Amygdala (tissue), 56 donors: ENCODE measurements around the gene XRCC4.
"Not testable (repeated sequence)": the region's sequence is repeated elsewhere in the genome, so short reads cannot be mapped to it uniquely, and the experiment has no call there.

Experiments
- DNase-seq, 56 donors: peaks; one replicate each; lab custom pipeline; 2025; lab: John Stamatoyannopoulos, UW

The XRCC4 gene

DNA sequence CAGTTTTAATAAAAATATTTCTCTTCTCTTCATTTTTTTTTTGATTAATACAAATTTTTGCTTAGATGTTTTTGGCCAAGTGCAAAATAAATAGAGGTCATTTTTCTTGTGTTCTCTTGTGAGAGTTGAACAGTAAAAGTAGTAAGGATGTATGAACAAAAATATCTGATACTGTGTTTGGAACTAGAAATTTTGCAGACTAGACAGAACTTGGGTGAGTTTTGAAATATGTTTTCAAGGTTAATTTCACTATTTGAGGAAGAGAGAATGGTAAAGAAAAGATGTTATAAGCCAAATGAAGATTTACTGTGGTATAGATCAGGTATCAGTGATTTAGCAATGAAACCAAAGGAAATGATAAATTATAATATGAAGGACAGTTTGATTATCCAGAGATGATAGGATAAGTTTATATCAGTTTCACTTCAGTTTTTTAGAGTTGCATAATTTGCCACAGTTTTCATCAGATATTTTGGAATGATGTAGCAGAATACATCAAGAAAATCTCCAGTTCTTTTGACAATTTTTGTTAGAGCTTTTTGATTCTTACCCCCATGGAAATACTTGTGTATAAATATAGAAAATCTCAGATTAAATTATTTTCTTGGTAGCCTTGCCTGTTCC is 246.3 kb downstream of the XRCC4 start:
- DNase-seq: no peak

DNA sequence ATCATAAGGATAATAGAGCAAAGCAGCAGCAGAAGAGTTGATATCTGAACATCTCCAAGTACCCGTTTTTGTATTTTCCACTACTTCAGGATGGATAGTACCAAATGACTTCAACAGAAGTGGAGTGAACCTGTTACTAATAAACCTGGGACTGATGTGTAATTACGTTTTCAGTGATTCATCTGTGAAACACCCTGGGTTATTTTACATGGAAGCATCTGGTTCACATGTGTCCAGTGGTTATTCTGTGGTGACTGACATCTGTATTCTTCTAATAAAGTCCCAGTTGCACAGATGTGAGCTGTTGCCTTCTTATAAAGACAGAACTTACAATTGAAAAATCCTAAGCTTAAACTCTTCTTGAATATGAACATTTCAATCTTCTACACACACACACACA is 254.5 kb downstream of the XRCC4 start:
- no peak for DNase-seq

DNA sequence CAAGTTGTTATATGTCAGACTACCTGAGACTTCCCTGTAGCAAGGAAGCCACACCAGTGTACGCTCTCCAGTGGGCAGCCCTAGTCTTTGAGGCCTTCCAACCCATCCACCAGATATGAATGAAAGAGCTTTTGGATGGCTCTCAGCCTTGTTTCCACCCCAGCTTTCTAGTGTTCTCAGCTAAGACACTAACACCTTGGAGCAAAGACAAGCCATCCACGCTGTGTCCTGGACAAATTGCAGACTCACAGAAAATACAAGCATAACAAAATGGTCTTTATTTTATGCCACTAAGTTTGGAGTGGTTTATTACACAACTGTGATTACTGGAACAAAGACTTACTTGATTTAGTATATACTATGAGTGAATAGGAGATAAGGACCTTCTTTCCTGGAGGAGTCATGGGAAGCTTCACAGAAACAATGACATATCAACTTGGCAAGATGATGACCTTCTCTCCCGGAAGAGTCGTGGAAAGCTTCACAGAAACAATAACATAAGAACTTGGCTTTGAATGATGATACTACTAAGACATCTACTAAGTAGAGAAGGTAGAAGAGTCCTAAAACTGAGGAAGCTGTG is 260.2 kb downstream of the XRCC4 start:
- DNase-seq: no peak

DNA sequence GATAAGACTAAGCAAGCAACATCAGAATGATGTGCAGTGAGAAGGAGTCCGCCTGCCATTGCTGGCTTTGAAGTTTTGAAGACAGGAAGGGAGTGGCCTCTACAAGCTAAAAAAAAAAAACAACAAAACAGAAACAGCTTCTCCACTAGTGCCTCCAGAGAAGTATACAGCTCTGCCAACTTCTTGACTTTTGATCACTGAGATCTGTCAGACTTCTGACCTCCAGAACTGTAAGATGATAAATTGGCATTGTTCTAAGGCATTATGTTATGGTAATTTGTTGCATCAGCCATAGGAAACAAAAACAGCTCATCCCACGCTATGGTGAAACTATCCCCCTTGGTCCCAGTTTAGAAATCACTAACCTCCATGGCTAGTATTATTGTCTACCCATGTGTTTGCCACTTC is 263.2 kb downstream of the XRCC4 start:
- no peak for DNase-seq

DNA sequence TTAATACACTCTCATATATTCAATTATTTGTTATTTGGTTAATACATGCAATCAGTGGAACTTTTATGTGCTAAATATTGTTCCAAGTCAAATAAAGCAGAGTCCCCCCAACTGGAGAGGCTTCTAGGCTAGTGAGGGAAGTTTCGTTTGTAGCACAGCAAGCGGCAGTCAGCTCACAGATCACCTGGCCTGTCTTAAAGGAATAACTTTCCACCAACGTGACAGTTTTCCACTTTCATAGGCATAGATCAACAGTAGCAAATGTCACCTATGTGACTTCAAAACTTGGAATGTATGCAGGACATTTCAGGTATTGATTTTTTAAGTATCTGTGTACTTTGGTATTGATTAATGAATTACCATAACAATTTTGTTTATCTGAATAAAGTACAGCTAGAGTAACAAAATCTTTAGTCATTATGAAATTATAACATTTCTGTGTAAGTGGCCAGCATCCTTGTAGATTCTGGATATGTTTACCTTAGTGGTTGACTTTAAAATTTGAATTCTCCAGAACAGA is 264.5 kb downstream of the XRCC4 start:
- no peak for DNase-seq

DNA sequence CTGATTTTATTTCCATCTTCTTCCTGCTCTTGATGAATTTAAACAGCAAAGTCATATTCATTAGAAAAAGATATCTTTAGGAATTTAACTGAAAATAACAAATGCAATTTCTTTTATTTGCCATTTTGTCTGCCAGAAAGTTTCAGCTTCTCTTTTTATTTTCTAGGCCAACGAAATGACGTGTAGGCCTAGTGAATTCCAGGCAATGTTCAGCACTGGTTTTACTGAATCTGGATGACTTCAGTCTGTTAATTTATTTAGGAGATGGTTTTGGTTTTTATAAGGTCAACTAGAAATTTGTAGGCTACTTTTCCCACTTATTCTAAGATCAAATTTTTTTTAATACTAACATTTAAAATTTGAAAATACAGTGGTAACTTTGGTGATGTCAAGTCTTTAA is 265.1 kb downstream of the XRCC4 start:
- DNase-seq: no peak

DNA sequence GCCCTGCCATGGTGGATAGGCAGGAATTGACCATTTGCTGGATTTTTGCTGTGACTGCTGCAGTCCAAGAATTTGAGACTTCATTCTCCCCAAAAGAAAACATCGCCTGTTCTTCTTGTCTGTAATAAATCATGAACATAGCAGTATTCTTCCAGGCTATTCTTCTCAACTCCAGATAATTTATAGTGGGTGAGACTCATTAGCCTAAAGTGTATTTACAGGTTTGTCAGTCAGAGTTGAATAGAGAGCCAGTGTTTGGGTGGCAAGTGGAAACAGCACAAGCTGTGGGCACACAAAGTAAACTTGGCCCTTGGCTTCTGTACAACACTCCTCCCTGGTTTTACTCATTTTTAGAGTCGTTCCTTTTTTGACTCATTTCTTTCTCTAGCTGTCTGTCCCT is 266.0 kb downstream of the XRCC4 start:
- no peak for DNase-seq

DNA sequence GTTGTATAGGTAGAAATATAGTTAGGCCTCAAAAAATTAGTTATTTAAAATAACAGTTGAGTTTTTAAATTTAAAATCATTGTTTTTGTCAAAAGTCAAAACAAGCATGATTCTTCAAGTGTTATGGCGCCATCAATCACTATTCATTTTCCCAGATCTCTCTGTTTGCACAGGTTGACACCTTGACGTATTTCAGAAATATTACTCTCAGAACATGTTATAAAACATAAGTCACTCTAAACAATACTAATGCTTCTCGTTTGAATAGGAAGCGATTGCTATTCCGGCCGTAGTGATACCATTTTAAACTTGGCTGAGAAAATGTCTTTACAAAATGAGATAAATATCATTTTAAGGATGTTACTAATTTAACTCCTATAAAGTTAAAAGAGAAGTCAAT is 268.1 kb downstream of the XRCC4 start:
- DNase-seq: no peak

DNA sequence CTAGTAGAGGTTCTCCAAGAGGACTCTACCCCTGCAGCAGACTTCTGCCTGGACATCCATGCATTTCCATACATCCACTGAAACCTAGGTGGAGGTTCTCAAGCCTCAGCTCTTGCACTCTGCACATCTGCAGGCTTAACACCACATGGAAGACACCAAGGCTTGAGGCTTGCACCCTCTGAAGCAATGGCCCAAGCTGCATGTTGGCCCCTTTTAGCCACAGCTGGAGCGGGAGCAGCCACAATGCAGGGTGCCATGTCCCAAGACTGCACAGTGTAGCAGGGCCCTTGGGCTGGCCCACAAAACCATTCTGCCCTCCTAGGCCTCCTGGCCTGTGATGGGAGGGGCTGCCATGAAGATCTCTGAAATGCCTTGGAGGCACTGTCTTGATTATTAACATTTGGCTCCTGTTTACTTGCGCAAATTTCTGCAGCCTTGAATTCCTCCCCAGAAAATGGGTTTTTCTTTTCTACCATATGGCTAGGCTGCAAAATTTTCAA is 271.0 kb downstream of the XRCC4 start:
- DNase-seq: no peak

DNA sequence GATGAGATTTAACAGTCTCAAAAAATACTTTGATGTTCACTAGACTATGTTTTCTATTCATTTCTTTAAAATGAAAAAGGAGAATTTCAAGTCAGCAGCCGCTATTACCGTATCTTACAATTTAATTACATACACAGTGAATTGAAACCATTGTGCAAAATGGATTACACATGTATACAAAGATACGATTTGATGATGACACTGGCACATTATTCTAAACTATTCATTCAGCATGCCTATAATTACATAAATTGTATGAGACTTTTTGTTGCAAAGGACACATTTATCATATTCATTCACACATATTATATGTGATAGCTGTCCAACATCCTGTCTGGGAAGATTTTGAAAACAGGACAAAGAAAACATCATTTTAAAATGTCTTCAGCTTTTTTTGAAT is 275.9 kb downstream of the XRCC4 start:
- DNase-seq: no peak

DNA sequence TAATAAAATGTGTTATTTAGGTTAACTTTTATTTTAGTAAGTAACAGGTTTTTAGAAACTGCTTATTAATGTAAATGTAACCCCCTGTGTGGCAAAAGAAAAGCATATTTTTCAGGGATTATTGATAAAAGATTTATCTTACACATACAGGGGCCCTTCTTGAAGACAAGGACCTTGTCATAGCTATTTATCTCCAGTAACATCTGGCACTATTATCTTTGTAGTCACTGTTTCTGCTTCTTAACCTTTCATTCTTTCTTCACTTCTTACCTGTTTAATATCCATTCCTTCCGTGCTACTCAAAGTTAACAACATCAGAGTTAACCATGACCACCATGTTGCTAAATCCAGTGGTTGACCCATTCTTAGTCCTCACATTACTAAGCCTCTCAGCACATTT is 276.4 kb downstream of the XRCC4 start:
- DNase-seq: no peak

DNA sequence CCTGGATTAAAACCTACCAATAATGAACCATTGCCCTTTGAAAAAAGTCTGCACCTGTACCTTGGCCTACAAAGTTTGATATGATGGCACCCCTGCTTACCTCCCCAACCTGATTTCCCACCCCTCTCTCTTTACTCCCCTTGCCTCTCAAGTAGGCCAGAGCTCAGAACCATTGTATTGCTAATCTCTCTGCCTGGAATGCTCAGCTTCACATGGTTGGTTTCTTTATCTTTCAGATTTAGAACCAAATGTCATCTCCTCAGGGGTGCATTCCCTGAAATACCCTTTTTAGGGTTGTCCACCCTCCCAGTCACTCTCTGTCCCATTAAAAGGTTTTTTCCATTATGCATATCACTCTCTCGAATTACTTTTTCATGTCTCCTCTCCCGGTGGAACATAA is 277.6 kb downstream of the XRCC4 start:
- no peak for DNase-seq

DNA sequence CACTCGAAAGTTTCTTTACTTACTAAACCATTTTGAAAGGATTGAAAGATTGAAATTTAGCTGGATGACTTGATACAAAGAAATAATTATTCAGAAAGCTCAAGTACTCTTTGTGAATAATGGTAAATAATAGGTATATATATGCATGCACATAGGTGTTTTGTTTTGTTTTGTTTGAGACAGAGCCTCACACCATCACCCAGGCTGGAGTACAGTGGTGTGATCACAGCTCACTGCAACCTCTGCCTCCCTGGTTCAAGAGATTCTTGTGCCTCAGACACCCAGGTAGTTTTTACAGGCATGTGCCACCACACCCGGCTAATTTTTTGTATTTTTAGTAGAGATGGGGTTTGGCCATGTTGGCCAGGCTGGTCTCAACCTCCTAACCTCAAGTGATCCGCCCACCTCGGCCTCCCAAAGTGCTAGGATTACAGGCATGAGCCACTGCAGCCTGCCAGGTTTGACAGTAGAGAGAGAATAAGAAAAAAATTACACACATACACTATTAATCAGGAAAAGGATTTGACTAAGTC is 278.2 kb downstream of the XRCC4 start:
- DNase-seq: not testable (repeated sequence)

DNA sequence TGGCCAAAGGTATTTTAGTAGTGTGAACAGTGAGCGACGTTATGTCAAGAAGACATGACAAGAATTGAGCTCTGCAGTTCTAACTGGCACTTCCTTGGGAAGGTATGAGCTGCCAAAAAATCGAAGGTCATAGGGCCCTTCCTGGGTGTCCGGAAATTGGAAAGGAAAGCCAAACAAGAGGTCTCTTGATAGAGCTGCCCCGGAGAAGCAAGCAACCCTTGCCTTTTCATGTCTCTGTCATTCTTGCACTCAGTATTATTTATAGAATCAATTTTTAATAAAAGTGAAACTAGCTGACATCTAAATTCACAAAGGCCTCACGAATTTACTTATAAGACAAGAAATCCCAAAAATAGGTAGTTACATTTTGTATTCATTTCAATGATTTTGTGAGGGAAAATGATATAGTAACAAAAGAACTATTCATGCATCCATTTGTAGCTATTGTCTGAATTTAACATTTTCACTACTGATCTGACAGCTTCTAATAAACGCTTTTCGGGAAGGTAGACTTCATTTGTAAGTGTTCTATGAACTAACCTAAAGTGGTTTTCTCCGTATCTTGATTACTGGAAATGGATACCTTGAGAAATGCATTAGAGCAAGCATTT is 280.4 kb downstream of the XRCC4 start:
- DNase-seq: no peak

DNA sequence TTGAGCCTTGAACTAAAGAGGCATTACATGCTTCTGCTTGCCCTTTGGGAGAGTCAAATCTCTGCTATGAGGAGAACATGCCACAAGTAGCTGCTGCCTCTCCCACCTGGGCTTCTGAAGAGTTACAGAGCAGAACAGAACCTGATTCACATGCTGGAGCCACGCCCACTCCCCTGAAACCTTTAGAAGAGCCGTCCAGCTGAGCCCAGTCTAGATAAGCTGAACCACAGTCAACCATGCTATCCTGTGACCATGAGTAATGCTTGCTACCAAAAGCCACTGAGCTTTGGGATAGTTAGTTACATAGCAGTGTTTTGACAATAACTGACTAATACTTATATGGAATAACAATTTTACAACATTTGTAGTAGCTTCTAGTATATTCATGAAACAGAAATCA is 283.2 kb downstream of the XRCC4 start:
- no peak for DNase-seq

DNA sequence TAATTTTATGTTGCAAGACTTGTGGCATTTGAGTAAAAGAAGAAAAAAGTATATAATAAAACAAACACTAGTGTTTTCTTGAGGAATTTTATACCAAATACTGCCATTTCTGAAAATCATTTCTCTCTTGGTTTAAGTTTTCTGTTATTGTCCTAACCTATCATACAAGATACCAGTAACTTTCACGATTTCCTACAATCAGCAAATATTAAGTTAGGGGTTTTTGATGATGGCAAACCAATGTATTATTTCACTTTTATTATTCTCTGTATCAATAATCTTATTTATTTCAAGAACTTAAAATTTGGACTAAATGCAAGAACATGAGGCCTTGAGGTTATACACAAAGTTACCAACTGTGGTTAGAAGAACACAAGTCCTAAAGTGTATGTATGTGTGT is 285.2 kb downstream of the XRCC4 start:
- DNase-seq: no peak

DNA sequence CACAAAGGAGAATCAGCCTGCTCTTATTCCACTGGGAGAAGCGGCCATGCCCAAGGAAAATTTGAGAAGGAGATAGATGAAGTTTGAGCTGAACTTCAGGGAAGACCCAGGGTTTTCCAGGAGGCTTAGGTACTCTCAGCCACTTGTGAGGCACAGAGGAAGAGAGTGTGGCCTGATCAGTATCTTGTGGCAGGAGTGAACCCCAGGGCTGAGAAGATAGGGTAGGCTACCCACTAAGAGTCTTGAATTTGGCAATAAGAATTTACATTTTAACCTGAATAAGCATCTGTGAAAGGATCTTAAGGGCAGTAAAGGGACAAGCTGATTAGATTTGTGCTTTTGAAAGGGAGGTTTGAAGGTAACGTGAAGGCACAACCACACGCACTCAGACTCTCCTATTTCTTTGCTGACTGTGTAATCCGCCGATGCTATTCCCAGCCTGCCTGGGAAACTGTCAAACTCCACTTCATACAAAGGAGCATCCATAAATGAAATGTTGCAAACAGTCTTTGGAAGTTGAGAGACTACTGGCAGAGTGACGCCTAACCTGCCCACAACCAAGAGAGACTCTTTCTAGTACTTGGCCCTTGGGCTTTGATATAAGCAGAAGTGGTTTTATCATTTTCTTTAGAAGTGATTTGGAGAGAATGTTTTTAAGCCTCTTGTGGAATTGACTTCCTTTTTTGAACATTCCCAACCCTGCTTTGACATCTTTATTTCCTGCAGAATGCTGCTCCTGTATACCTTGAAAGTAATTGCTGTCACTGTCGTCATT is 286.0 kb downstream of the XRCC4 start:
- DNase-seq: no peak

DNA sequence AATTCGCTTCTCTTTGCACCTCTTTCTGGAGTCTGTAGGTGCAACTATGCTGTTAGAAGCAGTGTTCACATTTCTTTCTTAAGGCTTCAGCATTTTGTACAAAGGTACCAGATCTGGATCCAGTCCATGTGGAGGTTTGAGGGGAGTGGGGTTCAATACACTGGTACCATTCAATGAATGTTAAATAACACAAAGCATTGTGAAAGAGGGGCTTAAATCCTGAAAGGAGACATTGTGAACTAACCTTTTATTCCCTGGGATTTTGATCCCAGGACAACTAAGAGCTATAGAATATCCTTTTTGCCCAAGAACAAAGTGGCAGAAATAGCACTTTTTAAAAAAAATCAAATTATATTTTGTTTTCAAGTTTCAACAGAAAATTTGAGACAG is 286.5 kb downstream of the XRCC4 start:
- no peak for DNase-seq

DNA sequence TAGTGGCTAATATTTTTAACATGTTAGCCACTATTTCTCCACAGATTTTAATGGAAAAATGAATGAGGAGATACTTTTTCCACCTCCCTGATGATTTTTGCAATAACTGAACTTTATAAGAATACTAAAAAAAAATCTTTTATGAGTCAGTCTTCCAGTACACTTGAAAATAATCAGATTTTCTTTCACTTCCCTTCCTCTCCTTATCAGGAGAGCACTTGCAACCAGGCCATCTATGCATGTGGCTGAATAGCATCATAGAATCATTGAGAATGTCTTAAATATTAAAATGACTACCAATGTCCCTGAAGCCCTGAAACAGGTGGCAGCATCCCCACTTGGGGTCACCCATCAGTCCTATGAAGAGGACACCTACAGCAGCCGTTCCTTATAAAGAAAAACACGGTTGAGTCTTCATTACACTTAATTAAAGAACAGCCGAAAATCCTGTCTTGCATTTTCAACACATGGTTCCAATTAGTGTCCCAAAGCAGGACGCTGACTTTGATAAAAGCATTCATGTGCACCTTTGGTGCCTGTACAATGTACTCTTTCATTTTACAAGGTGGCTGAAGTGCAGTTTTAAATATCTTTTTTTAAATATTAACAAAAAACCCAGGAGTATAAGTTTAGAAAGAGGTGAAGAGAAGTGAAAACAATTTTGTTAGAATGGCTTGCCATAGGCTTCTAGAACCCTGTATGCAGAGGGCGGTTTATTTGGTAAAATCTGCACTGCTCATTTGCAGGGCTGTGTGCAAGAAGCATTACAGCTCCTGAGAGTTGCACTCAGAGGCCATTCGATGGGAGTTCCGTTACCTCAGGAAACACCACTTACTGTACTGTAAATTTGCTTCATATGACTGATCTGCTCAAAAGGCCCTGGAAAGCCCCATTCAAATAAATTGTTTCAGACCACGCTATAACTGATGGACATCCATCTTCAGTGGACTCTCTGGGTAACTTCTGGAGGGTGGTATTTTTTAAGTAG is 287.3 kb downstream of the XRCC4 start:
- DNase-seq: no peak

DNA sequence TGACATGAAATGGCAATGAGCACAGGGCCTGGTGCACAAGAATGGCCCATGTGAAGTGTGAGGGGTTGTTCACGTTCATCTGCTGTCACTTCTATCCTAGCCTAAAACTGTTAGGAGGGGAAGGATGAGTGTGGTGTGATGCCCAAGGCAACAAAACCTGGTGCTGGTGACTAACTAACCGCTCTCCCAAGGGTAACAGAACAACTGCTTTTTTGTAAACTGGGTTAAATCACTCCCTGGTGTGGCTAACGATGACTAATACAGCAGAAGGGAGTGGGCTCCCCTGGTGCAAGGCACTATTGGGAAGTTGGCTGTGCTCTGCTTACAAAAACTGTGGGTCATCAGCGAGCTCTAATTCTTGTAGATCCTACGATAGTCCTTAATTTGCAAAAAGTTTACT is 291.0 kb downstream of the XRCC4 start:
- DNase-seq: no peak
